Suppressor macrophage treated with lipopolysaccharide for 1 hour (primary cell): Measurements from ENCODE around the gene C12orf42.
A peak's percentile ranks its signal among the peaks of the same experiment; 100 is the strongest.

Experiments used
- DNase-seq, 3 donors: peaks; one replicate each; pipeline ENCODE4 v3.0.0-alpha.2; 2020 to 2022

C12orf42 gene

DNA sequence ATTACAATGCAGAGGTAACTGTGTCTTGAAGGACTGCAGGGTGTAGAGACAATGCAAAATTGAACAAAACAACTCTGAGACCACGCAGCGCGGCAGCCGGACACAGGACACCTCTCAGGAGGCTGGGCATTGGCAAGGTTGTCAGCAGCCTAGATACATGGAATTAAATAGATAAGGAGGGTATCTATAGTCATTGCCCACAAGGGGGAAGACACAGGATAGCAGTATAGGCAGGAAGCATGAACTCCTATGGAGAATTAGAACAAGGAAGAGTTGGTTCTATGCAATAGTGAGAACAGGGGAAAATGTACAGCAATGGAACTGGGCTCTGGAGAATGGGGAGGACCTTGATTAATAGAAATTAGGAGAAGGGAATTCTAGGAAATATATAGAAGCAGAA, 164.1 kb downstream of the C12orf42 start:
- no peak for DNase-seq

DNA sequence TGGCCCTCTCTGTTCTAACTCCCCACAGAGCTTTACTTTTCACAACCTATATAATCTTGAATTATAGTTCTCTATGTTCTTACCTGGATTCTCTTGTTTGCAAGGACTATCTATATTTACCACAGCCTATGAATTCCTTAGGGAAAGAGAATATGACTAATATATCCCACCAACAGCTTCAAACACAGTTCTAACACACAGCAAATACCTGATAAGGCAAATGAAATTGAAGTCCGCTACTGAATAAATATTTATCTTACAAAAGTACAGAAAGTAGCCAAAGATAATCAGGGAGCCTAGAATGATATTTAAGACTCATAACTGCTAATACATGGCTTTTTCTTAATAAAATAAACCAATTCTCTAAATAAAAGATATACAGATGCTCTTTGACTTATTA, 165.1 kb downstream of the C12orf42 start:
- no peak for DNase-seq

DNA sequence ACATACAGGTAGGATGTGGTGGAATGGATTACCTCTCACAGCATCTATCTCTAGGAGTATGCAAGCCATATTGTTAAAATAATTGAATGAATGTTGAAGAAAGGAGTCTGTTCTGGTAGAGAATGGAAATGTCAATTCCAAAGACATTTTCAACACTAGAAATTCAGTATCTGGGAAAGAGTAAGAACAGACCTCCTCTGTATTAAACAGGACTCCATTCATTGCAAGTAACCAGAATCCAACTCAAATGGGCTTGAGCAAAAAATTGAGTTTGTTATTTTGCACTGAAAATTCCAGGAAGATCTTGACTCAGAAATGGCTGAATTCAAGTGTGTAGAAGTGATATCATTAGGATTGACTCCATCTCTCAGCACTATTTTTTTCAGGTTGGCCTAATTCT, 168.1 kb downstream of the C12orf42 start:
- no peak for DNase-seq

DNA sequence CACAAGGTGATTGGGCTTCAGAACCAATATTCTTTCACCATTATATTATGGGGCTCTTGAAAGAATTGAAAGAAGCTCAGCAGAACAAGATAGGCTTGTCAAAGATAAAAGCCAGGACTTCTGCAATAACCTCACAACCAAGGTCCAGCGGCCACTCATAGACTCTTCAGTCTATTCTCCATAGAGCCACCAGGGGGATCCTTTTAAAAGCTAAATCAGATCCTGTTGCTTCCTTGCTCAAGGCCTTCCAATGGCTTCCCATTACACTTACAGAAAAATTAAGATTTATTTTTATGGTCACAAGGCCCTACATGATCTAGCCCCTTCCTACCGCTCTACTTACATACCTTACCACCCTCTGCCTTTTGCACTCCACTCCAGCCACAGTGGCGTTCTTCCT, 169.6 kb downstream of the C12orf42 start:
- DNase-seq, result peak in 2 of 3 donors; percentile 7 to 19

DNA sequence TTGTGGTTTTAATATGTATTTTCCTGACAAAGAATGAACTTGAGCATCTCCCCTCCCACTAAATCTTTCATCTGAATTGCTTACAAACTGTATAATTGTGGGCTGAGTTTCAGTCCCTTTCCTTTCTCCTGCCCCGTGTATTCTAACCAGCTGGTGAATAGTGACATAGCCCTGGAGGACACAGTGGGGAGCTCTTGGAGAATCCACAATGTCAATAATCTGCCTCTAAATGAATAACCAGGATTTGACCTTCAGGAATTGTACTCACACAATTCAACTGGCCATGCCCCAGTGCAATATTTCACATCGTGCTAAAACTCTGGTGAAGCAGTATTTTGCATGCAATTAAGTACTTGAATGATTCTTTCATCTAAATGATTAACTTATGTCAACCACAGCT, 177.2 kb downstream of the C12orf42 start:
- DNase-seq, result no peak

DNA sequence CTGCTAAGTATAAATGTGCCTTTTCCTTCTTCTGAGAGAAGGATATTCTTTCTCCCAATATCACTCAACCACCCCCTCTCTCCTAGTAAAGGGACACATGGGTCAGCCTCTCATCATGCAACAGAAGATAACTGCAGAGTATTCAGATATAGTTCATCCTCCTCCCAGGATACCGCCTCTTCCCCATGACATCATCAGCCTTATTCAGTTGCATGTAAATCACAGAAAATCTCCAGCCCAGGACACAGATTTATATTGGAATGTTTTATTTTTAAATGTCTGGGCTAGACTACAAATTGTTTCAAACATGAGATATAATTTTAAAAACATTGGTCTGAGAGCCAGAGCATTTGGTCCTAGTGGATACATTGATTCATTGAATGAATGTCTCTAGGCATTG, 178.5 kb downstream of the C12orf42 start:
- no peak for DNase-seq

DNA sequence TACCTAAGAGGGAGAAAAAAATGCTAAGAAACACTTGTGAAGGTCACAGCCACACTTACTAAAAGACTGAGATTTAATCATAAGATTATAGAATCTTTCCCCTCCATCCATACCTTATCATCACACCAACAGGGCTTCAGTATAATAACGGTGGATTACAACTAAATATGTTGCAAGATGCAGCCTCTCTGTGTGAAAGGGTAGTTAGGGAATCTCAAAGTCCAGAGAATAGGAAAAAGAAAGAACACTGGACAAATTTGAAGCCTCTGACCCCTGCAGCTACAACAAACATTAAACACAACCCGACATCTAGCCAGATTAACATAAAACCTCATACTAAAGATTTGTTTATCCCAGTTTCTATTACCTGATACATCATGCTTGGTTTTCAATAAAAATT, 181.0 kb downstream of the C12orf42 start:
- DNase-seq, result no peak

DNA sequence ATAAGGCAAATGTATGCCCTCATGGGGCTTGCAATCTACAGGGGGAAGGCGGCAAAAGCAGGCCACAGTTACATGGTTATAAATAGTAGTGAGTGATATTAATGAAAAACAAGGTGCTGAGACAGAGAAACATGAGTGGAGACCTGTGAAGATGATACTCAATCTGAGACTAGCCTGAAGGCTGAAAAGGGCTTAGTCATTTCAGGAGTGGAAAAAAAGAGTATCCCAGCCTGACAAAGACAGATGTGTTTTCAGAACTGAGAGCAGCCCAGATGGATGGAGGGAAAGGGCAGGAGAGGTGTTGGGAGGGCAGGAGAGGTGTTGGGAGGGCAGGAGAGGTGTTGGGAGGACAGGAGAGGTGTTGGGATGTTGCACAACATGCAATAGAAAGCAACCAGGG, 181.9 kb downstream of the C12orf42 start:
- no peak for DNase-seq

DNA sequence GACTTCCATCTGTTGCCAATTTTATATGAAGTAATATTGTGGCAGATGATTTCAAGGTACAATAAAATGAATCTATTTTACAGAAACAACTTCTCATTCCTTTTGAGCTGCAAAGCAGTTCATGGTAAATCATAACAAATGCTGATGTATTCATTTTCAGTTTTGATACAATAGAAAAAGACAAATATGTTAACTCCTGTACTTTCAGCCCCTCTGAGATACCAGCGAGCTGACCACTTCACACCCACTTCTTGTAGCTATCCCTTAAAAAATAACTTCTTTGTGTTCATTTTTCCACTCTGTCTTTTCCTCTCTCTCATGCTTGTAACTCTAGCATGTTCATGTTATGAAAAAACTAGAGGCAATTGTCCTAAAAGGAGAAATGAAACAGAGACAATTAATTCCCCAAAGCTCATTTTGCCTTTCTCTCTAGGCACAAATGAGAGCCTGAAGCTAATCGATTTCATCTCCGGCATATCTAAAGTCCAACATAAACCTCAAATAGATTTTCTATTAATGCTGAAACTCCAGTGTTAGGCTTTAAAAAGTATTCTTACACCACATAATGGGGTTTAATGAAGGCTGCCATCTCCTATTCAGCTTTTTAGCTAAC, 182.9 kb downstream of the C12orf42 start:
- no peak for DNase-seq

DNA sequence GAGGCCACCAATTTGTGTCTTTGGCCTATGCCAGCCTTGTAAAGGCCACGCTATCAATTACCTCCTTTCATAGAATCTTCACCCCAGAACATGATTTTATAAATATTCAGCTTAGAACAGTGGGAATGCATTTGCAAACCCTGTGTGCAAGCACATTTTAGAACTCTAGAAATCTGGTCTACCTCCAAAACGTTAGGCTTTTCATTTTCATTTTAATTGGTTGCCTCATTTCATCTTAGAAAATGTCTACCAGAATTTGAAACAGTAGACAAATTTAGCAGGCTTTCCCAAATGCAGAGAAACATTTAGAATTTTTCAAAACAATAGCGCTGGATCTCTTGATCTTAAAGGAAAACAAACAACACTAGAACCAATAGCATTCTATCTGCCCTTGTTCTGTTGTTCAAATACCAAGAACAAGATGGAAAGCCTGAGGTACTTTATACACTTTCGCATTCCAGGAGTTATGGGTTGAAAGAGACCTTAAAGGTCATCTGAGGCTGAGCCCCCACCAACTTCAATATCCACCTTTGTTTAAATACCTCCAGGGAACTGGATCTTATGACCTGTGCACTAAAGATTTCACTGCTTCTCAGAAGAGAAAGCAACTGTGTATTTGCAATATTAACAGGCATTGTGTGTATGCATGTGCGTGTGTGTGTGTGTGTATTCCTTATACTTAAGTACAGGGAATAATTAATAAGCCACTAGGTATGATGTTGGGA, 185.1 kb downstream of the C12orf42 start:
- DNase-seq, result no peak

DNA sequence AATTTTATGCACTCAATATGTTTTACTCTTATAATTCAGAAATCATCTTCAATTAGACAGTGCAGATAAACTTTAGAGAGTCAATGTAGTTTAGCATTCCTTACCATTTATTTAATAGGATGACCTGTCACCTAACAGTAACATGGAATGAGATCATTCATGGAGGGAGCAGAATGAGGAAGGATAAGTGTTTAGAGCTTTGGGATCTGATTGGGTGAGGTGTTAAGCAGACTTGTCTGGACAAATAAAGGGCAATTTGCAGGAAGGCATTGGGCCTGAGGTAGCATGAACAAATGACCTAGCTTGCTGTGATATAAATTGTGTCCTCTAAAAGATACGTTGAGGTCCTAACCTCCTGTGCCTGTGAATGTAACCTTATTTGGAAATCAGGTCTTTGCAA, 187.4 kb downstream of the C12orf42 start:
- no peak for DNase-seq

DNA sequence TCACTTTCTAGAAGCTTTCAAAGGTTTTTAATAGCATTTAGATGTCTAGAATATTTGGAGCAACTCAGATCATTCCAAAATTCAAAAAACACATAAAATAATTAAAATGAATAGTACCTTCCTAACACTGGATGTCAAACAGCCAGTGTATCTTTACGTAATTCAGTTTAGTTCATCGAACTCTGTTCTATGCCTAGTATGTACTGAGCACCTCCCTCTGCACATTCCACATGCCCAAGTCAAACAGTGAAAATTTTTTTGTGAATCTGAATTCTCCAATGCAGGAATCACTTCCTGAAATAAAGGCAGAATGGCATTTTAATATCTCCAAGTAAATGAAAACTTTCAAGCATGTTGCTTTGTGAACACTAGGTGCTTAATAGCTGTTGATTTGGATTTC, 192.3 kb downstream of the C12orf42 start:
- no peak for DNase-seq

DNA sequence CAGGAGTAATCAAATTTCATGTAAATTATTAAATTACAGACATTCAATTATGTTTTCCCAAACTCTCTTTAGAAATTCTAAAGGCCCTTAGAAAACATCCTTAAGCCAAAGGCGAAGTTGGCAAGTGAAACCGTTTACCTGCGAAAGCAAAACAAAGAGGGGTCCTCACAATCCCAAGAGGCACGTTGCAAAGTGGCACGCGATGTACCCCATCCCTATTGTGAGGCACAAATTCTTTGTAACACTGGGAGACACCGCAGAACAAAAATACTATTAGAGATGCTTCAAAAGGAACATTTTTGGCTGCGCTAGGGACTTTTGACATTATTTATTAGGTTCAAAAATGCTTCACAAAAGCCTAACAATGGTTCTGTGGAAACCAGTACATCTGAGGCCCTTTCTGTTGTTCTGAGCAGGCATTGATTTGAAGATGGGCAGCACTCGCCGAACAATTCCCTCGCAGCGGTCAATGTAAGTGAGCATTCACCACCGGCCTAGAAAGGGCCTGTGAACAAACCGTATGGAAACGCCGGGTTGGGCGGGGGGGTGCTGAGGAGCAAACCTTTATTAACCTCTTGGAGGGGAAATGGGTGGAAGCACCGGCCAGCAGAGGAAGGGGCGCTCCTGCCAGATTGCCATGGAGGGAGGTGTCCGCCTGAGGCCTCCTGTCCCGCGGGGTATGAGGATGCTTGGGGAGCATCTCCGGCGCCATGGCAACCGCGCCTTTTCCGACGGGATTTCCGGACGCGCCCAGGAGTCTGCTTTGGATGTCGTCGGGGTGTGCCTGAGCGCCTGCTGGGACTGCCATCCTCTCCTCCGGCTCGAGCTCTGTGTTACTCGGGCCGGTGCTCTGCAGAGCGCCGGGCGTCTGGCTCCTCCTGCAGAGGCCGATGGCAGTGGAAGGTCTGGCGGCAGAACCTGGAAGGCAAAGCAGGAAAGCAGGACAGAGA, 193.9 kb downstream of the C12orf42 start:
- DNase-seq, result no peak

DNA sequence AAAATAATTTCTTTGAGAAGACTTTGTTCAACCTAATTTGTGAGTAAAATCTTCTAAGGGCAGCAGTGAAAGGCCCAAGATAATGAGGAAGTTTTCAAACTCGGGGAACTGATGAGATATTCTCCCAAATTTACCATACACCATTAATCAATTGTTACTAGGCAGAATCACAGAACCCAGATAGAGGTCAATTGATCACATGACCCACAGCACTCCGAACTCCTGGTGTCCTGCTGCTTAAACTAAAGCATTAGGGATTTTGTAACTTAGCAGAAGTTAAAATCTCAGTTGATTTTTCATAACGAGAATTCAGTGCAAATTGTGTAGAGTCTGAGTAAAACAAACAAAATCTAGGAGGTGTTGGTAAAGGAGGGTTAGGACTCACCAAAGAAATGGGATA, 207.8 kb downstream of the C12orf42 start:
- no peak for DNase-seq

DNA sequence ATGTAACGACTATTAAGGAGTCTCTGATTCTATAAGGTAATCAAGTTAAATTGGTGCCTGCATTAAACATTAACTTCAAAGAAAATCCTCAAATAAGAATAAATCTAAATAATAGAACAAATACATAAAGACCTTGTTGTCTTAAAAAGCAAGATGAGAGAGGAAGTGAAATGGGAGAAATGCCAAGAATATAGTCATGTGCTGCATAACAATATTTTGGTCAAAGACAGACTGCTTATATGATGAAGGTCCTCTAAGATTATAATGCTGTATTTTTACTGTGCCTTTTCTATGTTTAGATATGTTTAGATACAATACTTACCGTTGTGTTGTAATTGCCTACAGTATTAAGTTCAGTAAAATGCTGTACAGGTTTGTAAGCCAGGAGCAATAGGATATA, 213.6 kb downstream of the C12orf42 start:
- no peak for DNase-seq

DNA sequence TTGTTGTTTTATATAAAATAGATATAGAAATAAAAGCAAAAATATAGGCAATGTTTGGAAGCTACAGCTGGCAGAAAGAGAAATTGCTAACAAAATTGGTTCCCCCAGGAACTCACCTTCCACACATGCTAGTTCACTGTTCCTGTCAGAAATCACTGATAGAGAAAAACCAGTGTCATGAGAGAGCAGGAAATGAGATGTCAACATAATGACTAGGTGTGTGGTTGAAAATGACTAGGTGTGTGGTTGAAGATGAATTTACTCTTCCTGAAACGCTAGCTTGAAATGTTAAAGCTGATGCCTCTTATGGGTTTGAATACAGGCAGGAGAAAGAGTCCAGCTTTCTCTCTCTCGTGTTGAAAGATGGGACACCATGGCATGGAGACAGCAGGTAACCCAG, 216.3 kb downstream of the C12orf42 start:
- DNase-seq, result no peak

DNA sequence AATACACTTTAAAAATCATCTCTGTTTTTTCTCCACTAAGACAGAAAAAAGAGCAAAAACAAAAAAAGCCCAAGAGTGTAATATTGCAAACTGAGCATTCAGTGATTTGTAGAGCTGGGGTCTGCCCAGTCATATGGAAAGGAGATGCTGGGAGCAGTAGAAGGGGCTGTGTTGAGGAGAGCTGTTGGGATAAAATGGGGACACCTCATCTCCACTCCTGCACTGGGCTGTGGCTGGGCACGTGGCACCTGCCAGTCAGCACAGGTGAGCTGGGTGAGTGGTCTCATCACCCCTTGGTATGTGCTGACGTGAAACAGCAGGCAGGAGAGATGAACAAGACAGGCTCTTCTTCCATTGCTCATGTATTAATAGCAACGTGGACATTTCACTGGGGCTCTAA, 217.4 kb downstream of the C12orf42 start:
- no peak for DNase-seq

DNA sequence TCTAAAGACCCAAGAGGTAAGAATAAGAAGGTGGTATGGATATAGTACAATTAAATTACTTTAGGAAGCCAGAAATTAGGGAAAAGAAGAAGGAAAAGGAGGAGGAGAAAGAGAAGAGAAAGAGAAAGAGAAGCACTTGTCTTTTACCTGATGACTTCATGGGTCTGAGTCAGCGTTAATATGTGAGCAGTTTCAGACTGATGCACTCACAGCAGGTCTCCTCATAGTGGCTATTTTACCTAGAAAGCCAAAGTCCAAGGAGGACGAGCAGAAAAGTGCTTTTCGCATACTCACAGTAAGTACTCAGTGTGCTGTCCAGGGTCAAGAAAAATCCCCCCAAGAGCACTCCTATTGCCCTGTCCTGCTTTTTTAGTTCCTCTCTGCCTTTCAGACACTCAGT, 222.1 kb downstream of the C12orf42 start:
- no peak for DNase-seq

DNA sequence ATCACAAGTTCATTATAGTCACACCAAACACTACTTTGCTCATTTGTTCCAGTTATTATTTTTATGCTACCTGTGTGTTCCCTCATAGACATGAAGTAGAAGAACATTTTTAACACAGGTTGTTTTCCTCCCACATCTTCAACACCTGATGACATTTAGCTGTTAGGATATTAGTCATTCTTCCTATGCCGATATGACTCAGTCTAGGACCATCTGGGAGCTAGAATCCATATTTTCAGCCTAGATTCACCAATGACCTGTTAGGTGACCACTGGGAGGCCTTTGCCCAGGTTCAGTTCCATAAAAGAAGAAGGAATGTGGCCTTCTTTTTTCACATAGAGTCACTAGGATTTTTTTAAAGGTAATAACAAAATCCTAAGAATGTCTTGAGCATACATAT, 222.8 kb downstream of the C12orf42 start:
- no peak for DNase-seq

DNA sequence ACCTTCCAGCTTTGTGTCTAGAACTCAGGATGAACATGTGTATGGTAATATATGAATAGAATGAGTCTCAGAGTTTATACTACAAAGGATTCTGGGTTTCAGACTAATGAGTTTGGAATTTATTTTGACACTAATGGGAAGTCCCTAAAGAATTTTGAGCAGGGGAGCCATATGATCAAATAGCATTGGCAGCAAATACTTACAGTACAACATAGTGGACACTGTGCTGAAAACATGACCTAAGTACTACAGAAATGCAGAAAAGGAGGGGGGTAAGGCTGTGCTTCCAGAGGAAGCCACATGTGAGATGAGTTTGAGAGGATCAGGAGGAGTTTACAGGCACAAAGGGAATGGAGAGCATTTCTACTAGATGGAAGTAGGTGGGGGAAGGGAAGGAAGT, 225.8 kb downstream of the C12orf42 start:
- DNase-seq, result no peak

DNA sequence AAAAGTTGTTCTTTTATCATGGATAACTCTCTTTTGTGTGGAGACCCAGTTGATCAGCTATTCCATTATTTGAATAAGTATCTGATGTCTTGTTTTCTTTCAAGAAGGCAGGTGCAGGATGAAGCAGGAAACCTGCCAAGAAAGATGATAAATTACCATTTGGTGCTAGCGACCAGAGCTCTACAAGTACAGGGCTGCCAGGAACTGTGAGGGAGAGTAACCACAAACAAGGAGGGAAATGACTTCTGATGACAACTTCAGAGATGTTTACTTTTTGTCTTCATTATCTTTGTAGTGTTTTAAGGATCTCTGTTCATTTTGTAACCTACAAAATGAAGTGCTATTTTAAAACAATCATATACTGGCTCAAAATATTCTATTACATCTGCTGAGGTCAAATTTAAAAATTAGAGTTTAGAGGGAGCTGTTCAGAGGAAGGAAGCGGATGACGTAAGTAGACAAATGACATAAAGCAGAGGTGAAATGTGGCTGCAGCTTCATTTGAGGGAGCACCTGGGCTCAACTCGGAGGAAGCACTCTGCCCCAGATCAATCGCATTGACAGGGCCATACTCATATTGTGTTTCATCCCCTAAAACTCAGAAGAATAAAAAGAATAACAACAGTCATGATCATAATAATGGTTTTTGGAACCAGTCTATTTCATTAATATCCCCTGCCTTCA, 226.8 kb downstream of the C12orf42 start:
- DNase-seq, result no peak

DNA sequence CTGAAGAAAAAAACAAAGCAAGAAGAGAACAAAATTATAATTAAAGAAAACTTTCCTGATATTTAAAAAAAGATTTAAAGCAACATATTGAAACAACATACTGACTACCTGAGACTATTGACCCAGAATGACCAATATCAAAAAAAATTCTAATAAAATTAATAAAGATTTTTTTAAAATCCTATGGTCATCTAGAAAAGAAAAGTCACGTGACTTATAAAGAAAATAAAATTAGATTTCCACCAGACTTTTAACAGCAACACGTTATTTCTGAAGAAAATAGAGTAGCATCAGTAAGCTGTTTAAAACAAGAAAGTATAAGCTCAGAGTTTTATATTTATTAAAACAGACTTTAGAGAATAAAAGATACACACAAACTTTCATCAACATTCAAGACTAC, 238.0 kb downstream of the C12orf42 start:
- no peak for DNase-seq
